K562 (cell line): ENCODE measurements around the gene CSAD. TPM values are rescaled to one million over a fixed set of nuclear protein-coding genes. Genes with fewer than 3 reads are reported as not detected.
"Not testable (repeated sequence)": the region's sequence is repeated elsewhere in the genome, so short reads cannot be mapped to it uniquely, and the experiment has no call there.

ENCODE experiments used
- ATAC-seq: fragments of 200-7000 bp; cut with Tn5 transposase; 3 replicates; pipeline ENCODE4 v1.9.1; 2020; ENCODE audit warnings: moderate library complexity
- BruUV-seq: library from RNA; stranded (reverse); fragments of 400-500 nt; replicated peaks from 2 replicates; lab custom pipeline; 2021; lab: Mats Ljungman, UMichigan
- CTCF ChIA-PET: fragments of 300-600 bp; formaldehyde crosslinking; extraction: SDS; loops from one replicate; lab custom pipeline; 2021; ENCODE audit warnings: low intra/inter-chr PET ratio; lab: Yijun Ruan, JAX
- POLR2A ChIA-PET: fragments of 300-600, 350-650 bp; sonication (Branson Sonifier 250); formaldehyde crosslinking; extraction: SDS; loops from one replicate; lab custom pipeline; 2021; ENCODE audit warnings: antibody characterized with exemption, inconsistent platforms; lab: Yijun Ruan, JAX
- DNase-seq, 4 experiments: peaks; one replicate each; pipeline versions ENCODE4 v3.0.0 to v3.0.0-alpha.2; 2011 to 2018; ENCODE audit warnings: low spot score in 3 of 4, mixed read lengths in 3 of 4; ENCODE audit errors: extremely low read depth in 1 of 4
- FAIRE-seq: peaks from 2 replicates; lab custom pipeline; 2011; peaks lifted over from hg19 to GRCh38; lab: Jason Lieb, UNC
- H2AFZ ChIP-seq: 2 replicates; pipeline ENCODE4 v1.6.0; 2011; ENCODE audit warnings: low read depth, low read length, control low read depth, inconsistent platforms
- H3K27ac ChIP-seq: fragments of 200-600 bp; 3 replicates; pipeline ENCODE4 v1.8.0; 2011; ENCODE audit warnings: low read depth, mild to moderate bottlenecking, control low read depth, inconsistent platforms, low read length, moderate library complexity, mixed read lengths; ENCODE audit errors: extremely low read depth
- H3K27me3 ChIP-seq, 2 experiments: fragments of 300-600 bp in 1 of 2; 2 replicates in 1 of 2; 3 replicates in 1 of 2; pipeline versions ENCODE4 v1.6.0 to v1.8.0; 2011; ENCODE audit warnings: inconsistent platforms in 2 of 2, low read length in 2 of 2, mild to moderate bottlenecking in 1 of 2, mixed read lengths in 1 of 2, moderate library complexity in 1 of 2; ENCODE audit not compliant: control insufficient read depth in 2 of 2, insufficient read depth in 2 of 2
- H3K36me3 ChIP-seq: fragments of 300-600 bp; 3 replicates; pipeline ENCODE4 v1.8.0; 2011; ENCODE audit warnings: mild to moderate bottlenecking, low read length, inconsistent platforms; ENCODE audit not compliant: control insufficient read depth, insufficient read depth
- H3K4me1 ChIP-seq, 2 experiments: fragments of 200-600 bp in 1 of 2; replicated peaks in 1 of 2; 2 replicates in 1 of 2; 3 replicates in 1 of 2; pipeline versions ENCODE4 v1.5.1 to v1.8.0; 2011; ENCODE audit warnings: inconsistent platforms in 2 of 2, low read length in 2 of 2, mild to moderate bottlenecking in 1 of 2, mixed read lengths in 1 of 2, moderate library complexity in 1 of 2; ENCODE audit not compliant: control insufficient read depth in 2 of 2, insufficient read depth in 2 of 2
- H3K4me2 ChIP-seq: 2 replicates; pipeline ENCODE4 v1.6.1; 2011; ENCODE audit warnings: low read length, control low read depth, inconsistent platforms, mixed read lengths; ENCODE audit not compliant: insufficient read depth
- H3K4me3 ChIP-seq: fragments of 200-600 bp; sonication (generic), shearing (Covaris generic); 2 replicates; pipeline ENCODE4 v1.5.1; 2016; ENCODE audit warnings: control low read depth, inconsistent platforms
- H3K79me2 ChIP-seq: fragments of 200-600 bp; 3 replicates; pipeline ENCODE4 v1.8.0; 2011; ENCODE audit warnings: low read length, inconsistent platforms; ENCODE audit not compliant: control insufficient read depth, insufficient read depth
- H3K9ac ChIP-seq, 2 experiments: 2 replicates each; pipeline versions ENCODE4 v1.6.0 to v1.6.1; 2011; ENCODE audit warnings: low read depth in 2 of 2, low read length in 2 of 2, control low read depth in 1 of 2, inconsistent platforms in 1 of 2, mild to moderate bottlenecking in 1 of 2, mixed read lengths in 1 of 2; ENCODE audit not compliant: insufficient read depth in 1 of 2
- H3K9me1 ChIP-seq: one replicate; pipeline ENCODE4 v1.6.0; 2011; ENCODE audit warnings: inconsistent platforms, mild to moderate bottlenecking, low read length, moderate library complexity; ENCODE audit not compliant: control insufficient read depth, insufficient read depth
- H3K9me3 ChIP-seq: replicated peaks from 2 replicates; pipeline ENCODE4 v1.5.1; 2011; ENCODE audit warnings: low read depth, low read length, inconsistent platforms; ENCODE audit not compliant: control insufficient read depth, insufficient read depth
- H4K20me1 ChIP-seq: replicated peaks from 2 replicates; pipeline ENCODE4 v1.6.1; 2011; ENCODE audit warnings: low read length, inconsistent platforms, mixed read lengths; ENCODE audit not compliant: control insufficient read depth, insufficient read depth
- SMARCA5 ChIP-seq: fragments of 450-650 bp; IDR thresholded peaks from 2 replicates; pipeline ENCODE4 v1.6.1; 2016
- ZNF318 ChIP-seq, 2 experiments: fragments of 450-650 bp; IDR thresholded peaks; 2 replicates each; pipeline ENCODE4 v1.6.1; 2016; ENCODE audit warnings: mild to moderate bottlenecking in 2 of 2, borderline replicate concordance in 1 of 2, low read depth in 1 of 2, moderate library complexity in 1 of 2
- ZNF668 ChIP-seq: fragments of 250-450 bp; sonication (Bioruptor Pico); IDR thresholded peaks from 2 replicates; pipeline ENCODE4 v1.8.0; 2022; ENCODE audit warnings: mild to moderate bottlenecking, inconsistent platforms
- WGBS: fragments of 100-300 bp; shearing (Covaris generic); methylation state at CpG from one replicate; pipeline ENCODE4 v1.1.6; 2016; ENCODE audit warnings: low coverage, mixed read lengths; ENCODE audit not compliant: insufficient coverage; ENCODE audit errors: missing lambda C conversion rate; 5-methylcytosine and 5-hydroxymethylcytosine counted together
- in situ Hi-C: fragments of 300-500 bp; cut with MboI; formaldehyde crosslinking; loops from 4 replicates; pipeline ENCODE4 v1.15.0; 2018; ENCODE audit warnings: inconsistent platforms, mixed read lengths
- intact Hi-C: fragments of 100-400 bp; cut with micrococcal nuclease; formaldehyde crosslinking; loops from 2 replicates; pipeline ENCODE4 v1.14.2; 2022
- polyA plus RNA-seq, 8 experiments: library from polyadenylated mRNA; depleted of rRNA in 4 of 8; stranded (reverse) in 5 of 8; unstranded in 3 of 8; fragments of >200 nt; fragmentation: Nextera tagmentation in 2 of 8; fragmentation: Illumina TruSeq in 1 of 8; extraction: Ambion mirVana in 2 of 8; extraction: Trizol in 1 of 8; gene quantifications; 2 replicates each; pipeline versions ENCODE4 v1.2.1 to v1.2.3, GENCODE V29; 2011 to 2014; ENCODE audit warnings: inconsistent platforms in 1 of 8, missing spikeins in 1 of 8
- total RNA-seq, 7 experiments: library from RNA; depleted of rRNA in 6 of 7; stranded (reverse); fragments of >200 nt in 6 of 7; fragmentation: Illumina TruSeq in 2 of 7; extraction: Trizol in 2 of 7; gene quantifications; 2 replicates each; pipeline versions ENCODE4 v1.2.1 to v1.2.3, GENCODE V29; 2011 to 2021; ENCODE audit warnings: low replicate concordance in 1 of 7

The CSAD gene
- total and polyA plus RNA-seq, 9 of the 15 experiments (the other 6 are each of a cell fraction or from before 2014, with no cell fraction given): 1.8 to 19.6 (median 8.1) TPM

GRCh38 chr12:53204351-53204750 lies 23.6 kb upstream of the CSAD start (continued):
- no peak for TF ChIP-seq ZNF318 (IDR thresholded peaks at IDR 0.05; ENCODE audit: borderline replicate concordance in 1 of 2, low read depth in 1 of 2)
- TF ChIP-seq SMARCA5: no peak
- TF ChIP-seq ZNF668 (CRISPR knock-in tag): no peak

- peaks cover 29 to 35% of the 10 kb centered on the region in 2 experiments; a peak in 4 of 5 replicates for H3K4me1 ChIP-seq
- CTCF ChIA-PET, H3K4me3 ChIP-seq, H3K79me2 ChIP-seq, H3K9ac ChIP-seq, BruUV-seq, H3K27ac ChIP-seq, H3K4me2 ChIP-seq, H3K9me1 ChIP-seq, H2AFZ ChIP-seq, H3K9me3 ChIP-seq, H3K27me3 ChIP-seq, H4K20me1 ChIP-seq, intact Hi-C loops, DNase-seq, H3K36me3 ChIP-seq, FAIRE-seq, ATAC-seq: not testable (repeated sequence)
- in situ Hi-C loops: loop anchor here (10.0 kb wide), 1 partner anchor 138 kb away; no protein-coding TSS in a partner anchor
- WGBS: 73% methylated on average over 7 of the region's 7 CpGs
- POLR2A ChIA-PET: interaction anchor here (0.8 to 2.5 kb wide), 3 partner anchors 12 to 18 kb away, joined by 3 to 5 read pairs (median 4); no protein-coding TSS in a partner anchor
These were observed 21.6 kb upstream of the CSAD start for GRCh38 chr12:53202316-53202715.
